22Rv1 (cell line): ENCODE results near the gene ATAD5.

Experiments used
- ZFX ChIP-seq: fragments of 450-650 bp; IDR thresholded peaks from 2 replicates; pipeline ENCODE4 v1.6.1; 2017; ENCODE audit warnings: antibody characterized with exemption, borderline replicate concordance
- TF ChIP-seq, protein P1 (sequence below): fragments of 450-650 bp; IDR thresholded peaks from 2 replicates; pipeline ENCODE4 v1.5.1; 2017; ENCODE audit warnings: mild to moderate bottlenecking

DNA sequence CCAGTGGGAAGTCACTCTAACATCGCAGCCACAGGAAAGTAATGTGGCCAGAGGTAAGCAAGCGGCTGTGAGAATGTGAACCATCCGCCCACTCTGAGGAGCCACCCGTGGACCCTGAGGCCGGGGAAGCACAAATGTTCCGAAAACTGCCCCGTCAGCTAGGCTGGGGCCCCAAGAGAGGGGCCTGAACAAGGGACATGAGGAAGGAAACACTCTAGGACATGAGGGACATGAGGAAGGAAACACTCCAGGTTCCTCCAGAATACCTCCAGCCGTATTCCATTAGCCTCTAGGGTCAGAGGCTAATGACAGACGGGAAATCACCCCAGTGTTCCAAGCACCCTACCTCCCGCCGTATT, 74.0 kb downstream of the ATAD5 start:
- TF ChIP-seq, protein P1, sequence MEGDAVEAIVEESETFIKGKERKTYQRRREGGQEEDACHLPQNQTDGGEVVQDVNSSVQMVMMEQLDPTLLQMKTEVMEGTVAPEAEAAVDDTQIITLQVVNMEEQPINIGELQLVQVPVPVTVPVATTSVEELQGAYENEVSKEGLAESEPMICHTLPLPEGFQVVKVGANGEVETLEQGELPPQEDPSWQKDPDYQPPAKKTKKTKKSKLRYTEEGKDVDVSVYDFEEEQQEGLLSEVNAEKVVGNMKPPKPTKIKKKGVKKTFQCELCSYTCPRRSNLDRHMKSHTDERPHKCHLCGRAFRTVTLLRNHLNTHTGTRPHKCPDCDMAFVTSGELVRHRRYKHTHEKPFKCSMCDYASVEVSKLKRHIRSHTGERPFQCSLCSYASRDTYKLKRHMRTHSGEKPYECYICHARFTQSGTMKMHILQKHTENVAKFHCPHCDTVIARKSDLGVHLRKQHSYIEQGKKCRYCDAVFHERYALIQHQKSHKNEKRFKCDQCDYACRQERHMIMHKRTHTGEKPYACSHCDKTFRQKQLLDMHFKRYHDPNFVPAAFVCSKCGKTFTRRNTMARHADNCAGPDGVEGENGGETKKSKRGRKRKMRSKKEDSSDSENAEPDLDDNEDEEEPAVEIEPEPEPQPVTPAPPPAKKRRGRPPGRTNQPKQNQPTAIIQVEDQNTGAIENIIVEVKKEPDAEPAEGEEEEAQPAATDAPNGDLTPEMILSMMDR, result no peak
- TF ChIP-seq ZFX, result no peak
